HG03439 (cell line): ENCODE data around the gene PANX3.
A peak's percentile ranks its signal among the peaks of the same experiment; 100 is the strongest.

Source experiments
- ATAC-seq: cut with Tn5 transposase; IDR thresholded peaks from one replicate; pipeline ENCODE4 v1.9.1; 2021; ENCODE audit warnings: mild to moderate bottlenecking, moderate library complexity; ENCODE audit not compliant: unreplicated experiment

Gene PANX3

GRCh38 chr11:124612567-124613246 lies 1.5 kb downstream of the PANX3 start:
- no peak for ATAC-seq

GRCh38 chr11:124618863-124619262 lies 7.6 kb downstream of the PANX3 start:
- no peak for ATAC-seq

- peak; percentile 96 for ATAC-seq
Observed at GRCh38 chr11:124622531-124623451, 11.6 kb downstream of the PANX3 start, which contains the start of gene TBRG1. TSS of gene TBRG1 (plus strand) at chr11:124622864. CDS start at chr11:124623084, 220 bp downstream.

GRCh38 chr11:124623861-124624525 lies 12.8 kb downstream of the PANX3 start:
- ATAC-seq, result no peak

GRCh38 chr11:124625504-124626168 lies 14.4 kb downstream of the PANX3 start:
- no peak for ATAC-seq

GRCh38 chr11:124627546-124627945 lies 16.3 kb downstream of the PANX3 start:
- ATAC-seq, result no peak

- ATAC-seq, result no peak
Observed at GRCh38 chr11:124629961-124630360, 18.7 kb downstream of the PANX3 start.

GRCh38 chr11:124633355-124633754 lies 22.1 kb downstream of the PANX3 start:
- ATAC-seq, result no peak

GRCh38 chr11:124635932-124636331 lies 24.7 kb downstream of the PANX3 start:
- ATAC-seq, result no peak

- no peak for ATAC-seq
Observed at GRCh38 chr11:124638500-124638899, 27.3 kb downstream of the PANX3 start.

GRCh38 chr11:124639186-124639585 lies 28.0 kb downstream of the PANX3 start:
- no peak for ATAC-seq

GRCh38 chr11:124640666-124641065 lies 29.4 kb downstream of the PANX3 start:
- ATAC-seq, result no peak

- no peak for ATAC-seq
Observed at GRCh38 chr11:124642628-124643027, 31.4 kb downstream of the PANX3 start.

- no peak for ATAC-seq
Observed at GRCh38 chr11:124643042-124643604, 31.9 kb downstream of the PANX3 start.

GRCh38 chr11:124643605-124644425 lies 32.6 kb downstream of the PANX3 start:
- ATAC-seq, result no peak

- peak; percentile 51 for ATAC-seq
Observed at GRCh38 chr11:124644426-124645280, 33.4 kb downstream of the PANX3 start.

GRCh38 chr11:124646148-124646547 lies 34.9 kb downstream of the PANX3 start:
- ATAC-seq, result no peak

- ATAC-seq, result no peak
Observed at GRCh38 chr11:124648610-124649009, 37.4 kb downstream of the PANX3 start.
